HS-5 (cell line): ENCODE results near the gene NENF.
"Not testable (repeated sequence)": the region's sequence is repeated elsewhere in the genome, so short reads cannot be mapped to it uniquely, and the experiment has no call there.

Experiments used
- DNase-seq: peaks from one replicate; pipeline ENCODE4 v3.0.0-alpha.2; 2012; ENCODE audit warnings: low read depth

Gene NENF

DNA sequence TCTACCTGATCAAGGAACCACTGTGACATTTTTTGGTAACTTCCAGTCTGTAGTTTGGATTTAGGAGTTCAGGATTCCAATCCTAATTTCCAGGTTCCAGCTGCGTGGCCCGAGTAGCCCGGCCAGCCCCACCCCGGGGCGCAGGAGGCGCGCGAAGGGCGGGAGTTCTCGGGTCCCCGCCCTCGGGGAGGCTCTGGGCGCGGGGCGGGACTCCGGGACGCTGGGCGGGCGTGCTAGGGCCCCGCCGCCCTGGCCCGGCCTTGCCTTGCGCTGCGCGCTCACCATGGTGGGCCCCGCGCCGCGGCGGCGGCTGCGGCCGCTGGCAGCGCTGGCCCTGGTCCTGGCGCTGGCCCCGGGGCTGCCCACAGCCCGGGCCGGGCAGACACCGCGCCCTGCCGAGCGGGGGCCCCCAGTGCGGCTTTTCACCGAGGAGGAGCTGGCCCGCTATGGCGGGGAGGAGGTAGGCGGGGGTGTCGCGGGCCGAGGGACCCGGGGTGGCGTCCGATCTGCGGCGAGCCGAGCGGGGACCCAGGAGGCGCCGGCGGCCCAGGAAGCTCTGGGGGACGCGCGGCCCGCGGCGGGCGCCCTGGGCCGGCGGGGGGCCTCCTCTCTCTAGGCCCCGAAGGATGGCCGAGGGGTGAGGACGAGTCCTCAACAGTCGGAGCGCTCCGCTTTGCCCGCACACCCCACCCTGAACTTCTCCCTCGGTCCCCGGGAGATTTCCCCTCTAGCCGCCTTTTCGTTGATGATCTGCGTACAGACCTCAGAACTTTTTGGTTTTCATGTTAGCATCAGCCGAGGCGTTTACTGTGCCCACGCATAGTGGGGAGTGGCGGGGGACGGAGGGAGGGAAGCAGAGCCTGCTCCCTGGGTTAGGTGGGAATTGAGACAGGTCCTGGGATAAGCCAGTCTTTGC lies at the start of gene NENF:
Gene NENF (plus strand): TSS at position 260 of the 916 bp plus-strand sequence. CDS start 24 bp downstream, at position 284.
- no peak for DNase-seq

DNA sequence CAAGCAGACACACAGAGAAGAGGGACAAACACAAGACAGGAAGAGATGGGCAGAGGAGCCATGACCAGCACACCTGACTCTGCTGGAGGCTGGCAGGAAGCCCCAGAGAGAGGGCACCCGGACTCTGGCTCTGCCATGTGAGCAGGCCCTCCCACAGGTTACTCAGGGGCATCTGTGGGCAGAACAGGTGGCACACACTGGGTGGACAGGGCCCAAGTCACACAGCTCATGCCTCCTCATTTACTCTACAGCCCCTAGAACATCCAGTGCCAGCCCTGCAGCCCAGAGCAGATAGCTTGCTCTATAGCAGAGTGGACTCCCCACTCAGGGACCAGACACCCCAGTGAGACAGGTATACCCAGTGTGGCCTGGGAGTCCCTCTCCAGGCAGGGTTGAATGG lies 46.7 kb upstream of the NENF start:
- DNase-seq: no peak

DNA sequence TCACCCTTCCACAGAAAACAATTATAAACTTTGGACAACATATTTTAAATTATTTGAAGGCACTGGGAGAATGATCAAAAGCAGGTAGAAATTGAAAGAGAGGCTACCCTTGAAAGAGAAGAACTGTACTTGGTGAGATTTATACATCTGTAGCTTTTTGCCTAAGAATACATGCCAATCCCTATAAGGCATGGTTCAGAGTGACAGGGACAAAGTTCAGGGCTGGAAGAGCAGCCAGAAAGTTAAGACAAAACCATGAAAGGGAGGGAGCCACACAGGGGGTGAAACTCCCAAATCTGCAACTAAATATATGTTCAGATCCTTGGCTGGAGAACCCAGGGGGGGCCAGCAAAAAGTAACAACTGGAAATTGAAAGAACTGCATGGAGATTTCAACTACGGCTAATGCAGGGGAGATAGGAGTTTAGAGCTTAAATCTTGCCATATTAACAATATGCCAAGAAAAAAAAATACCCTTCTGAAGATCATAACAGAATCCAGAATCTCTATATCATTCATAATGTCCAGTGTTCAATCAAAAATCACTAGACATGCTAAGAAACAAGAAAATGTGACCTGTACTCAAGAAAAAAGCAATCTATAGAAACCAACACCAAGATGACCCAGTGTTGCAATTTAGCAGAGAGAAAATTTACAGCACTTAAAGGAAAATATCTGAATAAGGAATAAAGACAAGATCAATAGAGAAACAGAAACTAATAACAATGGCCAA lies 43.6 kb upstream of the NENF start:
- no peak for DNase-seq

DNA sequence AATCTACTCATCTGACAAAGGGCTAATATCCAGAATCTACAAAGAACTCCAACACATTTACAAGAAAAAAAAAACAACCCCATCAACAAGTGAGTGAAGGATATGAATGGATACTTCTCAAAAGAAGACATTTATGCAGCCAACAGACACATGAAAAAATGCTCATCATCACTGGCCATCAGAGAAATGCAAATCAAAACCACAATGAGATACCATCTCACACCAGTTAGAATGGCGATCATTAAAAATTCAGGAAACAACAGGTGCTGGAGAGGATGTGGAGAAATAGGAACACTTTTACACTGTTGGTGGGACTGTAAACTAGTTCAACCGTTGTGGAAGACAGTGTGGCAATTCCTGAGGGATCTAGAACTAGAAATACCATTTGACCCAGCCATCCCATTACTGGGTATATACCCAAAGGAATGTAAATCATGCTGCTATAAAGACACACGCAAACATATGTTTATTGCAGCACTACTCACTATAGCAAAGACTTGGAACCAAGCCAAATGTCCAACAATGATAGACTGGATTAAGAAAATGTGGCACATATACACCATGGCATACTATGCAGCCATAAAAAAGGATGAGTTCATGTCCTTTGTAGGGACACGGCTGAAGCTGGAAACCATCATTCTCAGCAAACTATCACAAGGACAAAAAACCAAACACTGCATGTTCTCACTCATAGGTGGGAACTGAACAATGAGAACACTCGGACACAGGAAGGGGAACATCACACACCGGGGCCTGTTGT lies 36.9 kb upstream of the NENF start:
- DNase-seq: not testable (repeated sequence)

DNA sequence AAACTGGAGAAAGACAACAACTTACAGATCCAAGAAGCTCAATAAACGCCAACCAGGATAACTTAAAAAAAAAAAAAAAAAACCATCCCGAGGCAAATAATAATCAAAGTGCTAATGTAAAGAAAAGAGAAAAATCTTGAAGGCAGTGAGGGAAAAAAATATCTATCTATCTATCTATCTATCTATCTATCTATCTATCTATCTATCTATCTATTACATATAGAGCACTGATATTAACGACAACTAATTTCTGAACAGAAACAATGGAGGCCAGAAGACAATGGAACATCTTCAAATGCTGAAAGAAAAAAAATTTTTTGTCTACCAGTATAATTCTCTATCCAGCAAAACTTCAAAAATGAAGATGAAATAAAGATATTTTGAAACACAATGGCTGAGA lies 36.1 kb upstream of the NENF start:
- no peak for DNase-seq

DNA sequence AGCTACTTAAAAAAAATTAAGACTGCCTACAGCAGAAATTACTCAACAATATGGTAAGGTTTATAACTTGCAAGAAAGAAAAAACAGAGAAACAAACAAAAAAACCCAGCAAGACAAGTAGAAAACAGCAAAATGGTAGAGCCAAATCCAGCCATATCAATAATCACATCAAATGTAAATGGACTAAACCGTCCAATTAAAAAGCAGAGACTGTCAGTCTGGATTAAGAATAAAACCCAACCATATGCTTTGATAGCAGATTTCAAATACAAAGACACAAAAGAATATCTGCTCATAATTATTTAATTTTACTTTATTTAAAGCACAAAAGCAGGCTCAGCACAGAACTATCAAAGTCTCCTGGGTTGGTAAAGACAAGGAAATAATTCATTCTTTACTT lies 35.5 kb upstream of the NENF start:
- DNase-seq: no peak

DNA sequence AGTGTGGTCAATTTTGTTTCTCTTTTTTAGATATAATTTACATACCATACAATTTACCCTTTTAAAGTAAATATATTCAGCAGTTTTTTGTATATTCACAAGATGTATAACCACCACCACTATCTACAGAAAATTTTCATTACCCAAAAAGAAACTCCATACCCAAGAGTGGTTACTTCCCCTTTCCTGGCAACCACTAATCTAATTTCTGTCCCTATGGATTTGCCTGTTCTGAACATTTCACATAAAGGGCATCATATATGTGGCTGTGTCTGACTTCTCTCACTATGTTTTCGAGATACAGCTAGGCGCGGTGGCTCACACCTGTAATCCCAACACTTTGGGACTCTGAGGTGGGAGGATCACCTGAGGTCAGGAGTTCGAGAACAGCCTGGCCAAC lies 31.7 kb upstream of the NENF start:
- DNase-seq: no peak

DNA sequence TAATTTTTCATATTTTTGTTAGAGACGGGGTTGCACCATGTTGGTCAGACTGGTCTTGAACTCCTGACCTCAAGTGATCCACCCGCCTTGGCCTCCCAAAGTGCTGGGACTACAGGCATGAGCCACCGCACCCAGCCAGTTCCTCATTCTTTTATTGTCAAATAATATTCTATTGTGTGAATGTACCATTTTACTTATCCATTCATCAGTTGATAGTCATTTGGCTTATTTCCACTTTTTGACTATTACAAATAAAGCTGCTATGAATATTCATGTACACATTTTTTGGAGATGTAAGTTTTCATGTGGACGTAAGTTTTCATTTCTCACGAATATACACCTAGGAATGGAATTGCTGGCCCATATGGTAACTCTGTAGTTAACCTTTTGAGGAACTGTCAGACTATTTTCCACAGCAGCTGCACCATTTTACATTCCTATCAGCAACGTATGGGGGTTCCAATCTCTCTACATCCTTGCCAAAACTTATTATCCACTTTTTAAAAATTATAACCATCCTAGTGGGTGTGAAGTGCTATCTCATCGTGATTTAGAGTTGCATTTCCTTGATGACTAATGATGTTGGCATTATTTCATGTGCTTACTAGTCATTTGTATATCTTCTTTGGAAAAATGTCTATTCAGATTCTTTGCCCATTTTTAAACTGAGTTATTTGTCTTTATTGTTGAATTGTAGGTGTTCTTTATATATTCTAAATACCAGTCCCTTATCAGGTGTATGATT lies 30.7 kb upstream of the NENF start:
- DNase-seq: peak; percentile 53

DNA sequence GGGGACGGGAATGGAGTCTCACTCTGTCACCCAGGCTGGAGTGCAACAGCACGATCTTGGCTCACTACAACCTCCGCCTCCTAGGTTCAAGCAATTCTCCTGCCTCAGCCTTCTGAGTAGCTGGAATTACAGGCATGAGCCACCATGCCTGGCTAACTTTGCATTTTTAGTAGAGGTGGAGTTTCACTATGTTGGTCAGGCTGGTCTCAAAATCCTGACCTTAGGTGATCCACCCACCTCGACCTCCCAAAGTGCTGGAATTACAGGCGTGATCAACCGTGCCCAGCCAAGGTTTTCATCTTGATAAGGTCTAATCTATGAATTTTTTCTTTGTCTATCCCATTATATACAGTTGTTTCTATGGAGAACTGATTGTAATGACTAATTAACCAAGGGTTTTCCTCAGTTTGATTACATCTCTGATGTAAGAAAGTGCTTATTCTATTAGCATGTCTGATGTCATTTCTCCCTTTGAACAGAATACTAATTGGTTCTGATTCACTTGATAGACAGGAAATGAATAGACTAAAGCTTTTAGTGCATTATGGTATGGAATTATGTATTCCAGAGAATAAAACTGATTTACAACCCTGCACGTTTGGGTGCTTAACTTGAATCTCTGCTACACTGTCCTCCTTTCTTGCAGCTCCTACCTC lies 29.9 kb upstream of the NENF start:
- no peak for DNase-seq

DNA sequence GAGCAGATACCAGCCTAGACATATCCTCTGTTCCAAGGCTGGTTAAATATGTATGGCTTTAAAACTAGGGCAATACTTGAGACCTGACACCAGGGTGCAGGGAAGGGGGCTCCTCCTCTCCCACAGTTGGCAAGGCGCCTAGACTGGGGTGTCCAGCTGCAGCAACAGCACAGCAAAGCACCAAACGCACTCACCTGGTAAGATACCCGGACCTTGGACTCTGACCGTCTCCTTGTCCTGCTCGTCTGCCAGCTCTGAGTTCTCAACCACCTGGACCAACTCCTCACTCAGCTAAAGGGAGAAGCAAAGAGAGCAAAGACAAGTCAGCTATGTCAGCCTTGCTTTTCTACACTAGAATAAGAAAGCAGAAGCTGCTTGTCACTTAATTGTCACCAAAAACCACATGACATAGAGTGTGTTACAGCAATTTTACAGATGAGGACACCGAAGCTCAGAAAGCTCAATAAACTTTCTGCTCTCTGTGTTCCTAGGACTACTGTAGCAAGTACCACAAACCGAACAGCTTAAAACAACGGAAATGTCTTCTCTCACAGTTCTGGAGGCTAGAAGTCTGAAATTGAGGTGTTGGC lies 22.4 kb upstream of the NENF start:
- no peak for DNase-seq

DNA sequence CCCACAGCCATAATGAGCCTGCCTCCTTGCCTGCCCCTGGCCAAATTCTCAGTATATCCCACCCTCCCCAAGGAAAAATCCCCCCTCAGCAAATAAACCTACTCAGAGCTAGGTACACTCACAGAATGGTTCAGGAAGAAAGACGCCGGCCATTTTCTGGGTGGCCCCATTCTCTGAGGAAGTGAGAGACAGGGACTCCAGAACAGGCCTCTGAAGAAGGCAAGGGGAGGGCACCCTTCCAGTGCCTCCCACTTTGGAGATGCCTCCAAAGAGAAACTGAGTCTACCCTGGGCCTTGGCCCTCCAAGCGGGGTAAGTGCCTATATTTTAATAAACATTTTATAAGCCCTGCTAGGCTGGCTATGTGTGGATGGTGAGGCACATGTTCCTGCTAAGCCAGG lies 20.3 kb upstream of the NENF start:
- DNase-seq: no peak

DNA sequence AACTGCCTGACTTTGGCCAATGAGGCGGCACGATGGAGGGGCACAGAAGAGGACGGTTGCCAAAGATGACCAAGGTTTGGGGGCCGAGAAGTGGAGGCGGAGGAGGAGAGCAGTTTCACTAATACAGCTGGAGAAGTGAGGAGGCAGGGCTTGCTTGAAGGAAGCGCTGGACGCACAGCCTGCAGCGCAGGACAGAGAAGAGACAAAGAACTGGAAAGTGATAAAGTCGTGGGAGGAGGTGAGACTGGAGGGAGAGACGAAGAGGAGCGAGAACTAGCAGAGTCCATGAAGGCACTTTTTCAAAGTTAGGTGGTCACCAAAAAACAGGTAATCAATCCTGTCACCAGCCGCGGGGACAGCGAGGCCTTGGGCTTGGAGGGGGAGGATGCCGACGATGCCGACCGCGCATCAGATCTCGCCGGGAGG lies 18.8 kb upstream of the NENF start:
- DNase-seq: no peak

DNA sequence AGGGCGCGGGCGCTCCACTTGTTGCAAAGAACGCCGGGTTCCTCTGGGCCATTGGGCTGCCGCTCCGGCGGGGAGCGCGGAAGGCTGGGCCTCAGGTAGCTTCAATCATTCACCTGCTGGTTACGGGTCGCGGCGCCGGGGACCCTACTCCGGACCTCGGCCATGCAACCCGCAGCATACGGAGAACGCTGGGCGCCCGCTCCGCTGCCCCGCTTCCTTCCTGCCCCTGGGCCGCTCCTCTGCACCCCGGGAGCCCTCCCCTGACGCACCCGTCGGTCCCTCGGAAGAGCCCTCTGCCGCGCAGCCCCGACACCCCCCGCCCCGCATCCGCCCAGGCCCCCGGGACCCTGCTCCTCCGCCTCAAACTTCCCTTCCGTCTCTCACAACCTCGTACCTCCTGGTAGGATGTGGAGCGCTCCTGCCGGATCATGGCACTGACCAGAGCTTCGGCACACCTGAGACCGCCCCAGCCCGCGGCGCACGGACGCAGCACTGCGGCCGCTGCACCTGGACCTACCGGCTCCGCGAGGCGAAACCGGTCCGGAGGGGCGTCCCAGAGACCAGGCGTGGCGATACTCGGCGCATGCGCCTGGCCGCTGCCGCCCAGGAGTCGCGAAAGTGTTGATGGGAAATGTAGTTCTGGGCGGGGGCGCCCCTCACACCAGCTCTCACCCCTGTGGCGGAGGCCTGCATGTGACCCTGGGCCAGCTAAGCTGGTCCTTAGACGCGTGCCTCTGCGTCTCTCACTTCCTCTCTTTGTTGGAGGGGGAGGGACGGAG lies 18.2 kb upstream of the NENF start, which contains the start of gene PACC1:
Gene PACC1 (minus strand): TSS at position 559 of the 779 bp plus-strand sequence. CDS start 129 bp downstream, at position 430.
- DNase-seq: no peak

DNA sequence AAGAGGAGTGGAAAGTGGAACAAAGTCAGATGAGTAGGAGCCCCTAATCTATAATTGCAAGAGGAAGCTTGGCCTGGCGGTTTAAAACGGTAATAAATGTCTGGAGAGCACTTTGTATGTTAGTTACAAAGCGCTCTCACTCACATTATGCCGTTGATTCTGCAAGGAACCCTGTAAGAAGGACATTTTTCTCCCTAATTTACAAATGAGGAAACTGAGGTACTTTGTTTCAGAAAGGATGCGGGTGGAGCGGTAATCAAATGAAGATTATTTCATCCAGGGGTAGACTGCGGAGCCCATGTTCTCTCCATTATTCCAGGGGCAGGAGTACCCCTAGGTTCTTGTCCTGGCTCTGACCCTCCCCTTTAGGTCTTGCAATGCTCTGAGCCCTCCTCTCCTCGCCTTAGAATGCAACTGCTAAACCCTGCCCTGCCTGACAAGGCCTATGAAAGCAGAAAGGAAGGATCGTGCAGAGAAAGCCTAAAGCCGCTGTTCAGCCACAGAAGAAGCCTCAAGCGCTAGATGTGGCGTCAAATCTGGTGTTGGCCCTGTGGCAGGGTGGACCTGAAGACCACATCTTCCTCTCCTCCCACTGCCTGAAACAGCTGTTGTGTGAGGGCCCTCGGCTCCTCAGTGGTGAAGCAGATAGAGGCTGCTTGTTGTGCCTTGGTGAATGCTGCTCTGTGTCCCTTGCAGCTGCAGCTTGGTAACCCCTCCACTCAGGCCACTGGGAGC lies 17.4 kb upstream of the NENF start:
- DNase-seq: no peak

DNA sequence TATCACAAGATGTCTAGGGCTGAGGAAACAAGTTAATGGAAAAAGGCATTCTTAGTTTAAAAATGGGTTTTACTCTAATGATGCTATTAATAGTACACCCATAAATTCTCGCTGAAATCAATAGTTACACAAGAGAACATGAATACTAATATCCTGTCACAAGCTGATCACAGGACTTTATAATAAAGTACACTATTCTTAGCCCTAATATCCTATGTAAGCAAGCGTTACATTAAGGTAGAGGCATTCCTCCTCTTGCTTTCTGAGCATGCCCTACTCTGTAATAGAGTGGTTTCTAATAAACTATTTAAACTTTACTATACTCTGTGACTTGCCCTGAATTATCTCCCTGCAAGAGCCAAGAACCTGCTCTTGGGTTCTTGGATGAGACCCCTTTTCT lies 11.6 kb upstream of the NENF start:
- DNase-seq: no peak

DNA sequence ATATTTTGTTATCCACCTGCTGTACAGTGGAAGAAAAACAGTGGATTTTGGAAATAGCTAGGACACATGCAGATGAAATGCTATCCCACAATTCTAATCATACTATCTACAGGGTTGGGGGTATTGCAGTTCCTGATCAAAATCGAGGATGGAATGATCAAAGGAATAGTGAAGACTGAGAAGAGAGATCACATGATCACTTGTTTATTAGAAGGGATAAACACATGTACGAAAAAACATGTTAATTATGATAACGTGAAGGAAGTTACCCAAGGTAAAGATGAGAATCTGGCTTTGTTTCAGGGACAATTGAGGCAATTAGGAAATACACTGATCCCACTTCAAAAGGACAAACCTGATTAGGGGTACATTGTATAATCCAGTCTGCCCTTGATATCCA lies 8.8 kb upstream of the NENF start:
- DNase-seq: no peak

DNA sequence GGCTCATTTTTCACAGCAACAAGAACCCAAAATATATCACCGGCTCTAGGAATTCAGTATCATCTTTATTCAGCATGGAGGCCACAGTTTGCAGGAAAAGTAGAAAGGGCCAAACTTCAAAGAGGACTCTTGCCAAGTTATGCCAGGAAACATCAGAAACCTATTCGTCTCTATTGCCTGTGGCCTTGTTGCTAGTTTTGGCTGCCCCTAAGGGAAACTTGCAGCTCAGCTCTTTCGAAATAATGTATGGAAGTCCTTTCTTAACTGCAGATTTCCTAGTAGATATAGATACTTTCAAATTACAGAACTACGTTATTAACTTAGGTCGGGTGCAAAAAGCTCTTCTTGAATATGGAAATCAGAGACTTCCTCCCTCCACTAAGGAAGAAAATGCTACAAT lies 4.2 kb upstream of the NENF start:
- no peak for DNase-seq

DNA sequence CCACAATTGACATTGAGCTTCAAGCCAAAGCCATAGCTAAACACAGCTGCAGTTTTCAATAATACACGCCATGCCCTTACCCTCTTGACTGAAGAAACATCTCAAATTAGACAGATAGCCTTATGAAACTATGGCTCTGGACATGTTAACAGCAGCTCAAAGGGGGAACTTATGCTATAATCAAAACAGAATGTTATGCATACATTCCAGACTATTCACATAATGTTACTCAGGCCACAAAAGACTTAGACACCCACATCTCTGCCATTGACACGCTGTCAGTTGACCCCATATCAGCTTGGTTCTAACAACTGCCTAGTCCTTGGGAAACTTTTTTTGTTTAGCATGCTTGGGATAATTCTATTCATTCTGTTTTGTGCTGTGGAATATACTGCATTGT lies 2.3 kb upstream of the NENF start:
- DNase-seq: no peak

DNA sequence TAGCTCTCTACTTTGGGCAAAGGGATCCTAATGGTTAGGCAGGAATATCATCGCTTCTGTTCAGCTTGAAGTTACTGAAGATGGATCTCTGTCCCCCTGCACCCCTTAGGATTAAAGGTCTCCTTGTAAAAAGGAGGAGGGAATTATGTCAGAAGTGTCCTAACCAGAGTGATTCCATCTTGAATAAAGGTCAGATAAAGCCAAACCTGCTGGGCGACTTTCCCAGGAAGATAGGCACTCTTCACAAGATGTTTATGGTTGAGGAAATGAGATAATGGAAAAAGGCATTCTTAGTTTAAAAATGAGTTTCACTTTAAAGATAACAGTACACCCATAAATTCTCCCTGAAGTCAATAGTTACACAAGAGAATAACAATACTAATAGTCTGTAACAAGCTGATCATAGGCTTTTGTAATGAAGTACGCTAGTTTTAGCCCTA lies 1.7 kb upstream of the NENF start:
- DNase-seq: no peak
